HTR-8/SVneo (cell line): ENCODE data around the gene TMEM178B.

Source experiments
- DNase-seq: peaks from one replicate; pipeline ENCODE4 v3.0.0; 2011; ENCODE audit warnings: low spot score, mixed read lengths; ENCODE audit not compliant: insufficient read length
- FAIRE-seq: peaks from 2 replicates; lab custom pipeline; 2011; peaks lifted over from hg19 to GRCh38; lab: Jason Lieb, UNC

Gene TMEM178B

GRCh38 chr7:141439776-141440175 is 365.9 kb downstream of the TMEM178B start:
- DNase-seq: no peak

GRCh38 chr7:141441837-141442627 is 368.2 kb downstream of the TMEM178B start:
- no peak for FAIRE-seq

More at GRCh38 chr7:141439776-141440175, 365.9 kb downstream of the TMEM178B start:
- FAIRE-seq: no peak

GRCh38 chr7:141442781-141443180 is 368.9 kb downstream of the TMEM178B start:
- FAIRE-seq (no peak), DNase-seq (no peak)

More at GRCh38 chr7:141441837-141442627, 368.2 kb downstream of the TMEM178B start:
- no peak for DNase-seq

- DNase-seq (no peak), FAIRE-seq (no peak)
Observed at GRCh38 chr7:141444961-141445360, 371.1 kb downstream of the TMEM178B start.

- FAIRE-seq: no peak
- DNase-seq: no peak
Observed at GRCh38 chr7:141451232-141451631, 377.4 kb downstream of the TMEM178B start.

GRCh38 chr7:141452911-141453310 is 379.0 kb downstream of the TMEM178B start:
- no peak for FAIRE-seq
- DNase-seq: no peak

- DNase-seq (no peak), FAIRE-seq (no peak)
Observed at GRCh38 chr7:141454338-141454737, 380.5 kb downstream of the TMEM178B start.

- DNase-seq: no peak
- no peak for FAIRE-seq
Observed at GRCh38 chr7:141455723-141456122, 381.9 kb downstream of the TMEM178B start.

- FAIRE-seq: no peak
- no peak for DNase-seq
Observed at GRCh38 chr7:141456298-141456697, 382.4 kb downstream of the TMEM178B start.

- FAIRE-seq (no peak), DNase-seq (no peak)
Observed at GRCh38 chr7:141456711-141457110, 382.8 kb downstream of the TMEM178B start.

- FAIRE-seq (no peak), DNase-seq (no peak)
Observed at GRCh38 chr7:141460781-141461715, 387.2 kb downstream of the TMEM178B start.

GRCh38 chr7:141461924-141462323 is 388.1 kb downstream of the TMEM178B start:
- FAIRE-seq (no peak), DNase-seq (no peak)

GRCh38 chr7:141462958-141463357 is 389.1 kb downstream of the TMEM178B start:
- DNase-seq: no peak
- no peak for FAIRE-seq

- DNase-seq (no peak), FAIRE-seq (no peak)
Observed at GRCh38 chr7:141463986-141464385, 390.1 kb downstream of the TMEM178B start.

GRCh38 chr7:141464551-141464950 is 390.7 kb downstream of the TMEM178B start:
- FAIRE-seq (no peak), DNase-seq (no peak)

GRCh38 chr7:141466151-141466904 is 392.5 kb downstream of the TMEM178B start:
- no peak for FAIRE-seq

GRCh38 chr7:141468341-141468740 is 394.5 kb downstream of the TMEM178B start:
- no peak for FAIRE-seq
- no peak for DNase-seq

More at GRCh38 chr7:141466151-141466904, 392.5 kb downstream of the TMEM178B start:
- DNase-seq: no peak

- DNase-seq (no peak), FAIRE-seq (no peak)
Observed at GRCh38 chr7:141475679-141476078, 401.8 kb downstream of the TMEM178B start.

GRCh38 chr7:141477865-141478264 is 404.0 kb downstream of the TMEM178B start:
- no peak for DNase-seq
- no peak for FAIRE-seq

GRCh38 chr7:141478845-141479244 is 405.0 kb downstream of the TMEM178B start:
- no peak for DNase-seq
- FAIRE-seq: no peak
